Stimulated activated CD8-positive, alpha-beta memory T cell treated with anti-CD3 and anti-CD28 coated beads, Interleukin-4, amount 100 ng/mL, for 4 hours (primary cell): ENCODE results near the gene ALX3.
"Not testable (repeated sequence)": the region's sequence is repeated elsewhere in the genome, so short reads cannot be mapped to it uniquely, and the experiment has no call there.

ENCODE experiments used
- DNase-seq, 2 donors: peaks; one replicate each; pipeline ENCODE4 v3.0.0-alpha.2; 2020; ENCODE audit warnings: low read depth in 2 of 2, low spot score in 1 of 2

The ALX3 gene

DNA sequence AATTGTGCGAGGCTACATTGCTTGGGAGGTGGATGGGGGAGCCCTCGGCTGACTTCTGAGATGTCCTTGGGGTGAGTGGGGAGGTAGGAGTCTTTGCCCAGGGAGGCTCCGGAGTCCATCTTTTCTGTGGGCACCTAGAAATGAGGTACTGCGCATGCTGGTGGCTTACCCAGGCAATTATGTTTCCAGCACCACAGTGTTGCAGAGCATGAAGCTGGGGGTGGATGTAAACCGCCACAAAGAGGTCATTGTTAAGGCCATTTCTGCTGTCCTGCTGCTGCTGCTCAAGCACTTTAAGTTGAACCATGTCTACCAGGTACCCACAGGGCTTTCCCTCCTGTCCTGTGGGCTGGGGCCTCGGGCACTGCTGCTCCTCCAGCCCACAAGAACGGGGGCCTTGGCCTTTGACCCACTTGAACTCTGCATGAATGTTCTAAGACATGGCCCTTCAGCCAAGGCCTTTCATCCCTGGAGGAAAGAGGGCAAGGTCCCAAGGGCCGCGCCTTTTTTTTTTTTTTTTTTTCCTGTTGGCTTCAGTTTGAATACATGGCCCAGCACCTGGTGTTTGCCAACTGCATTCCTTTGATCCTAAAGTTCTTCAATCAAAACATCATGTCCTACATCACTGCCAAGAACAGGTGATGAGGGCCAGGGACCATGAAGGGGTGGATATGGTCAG lies 21.4 kb downstream of the ALX3 start:
- DNase-seq: no peak

DNA sequence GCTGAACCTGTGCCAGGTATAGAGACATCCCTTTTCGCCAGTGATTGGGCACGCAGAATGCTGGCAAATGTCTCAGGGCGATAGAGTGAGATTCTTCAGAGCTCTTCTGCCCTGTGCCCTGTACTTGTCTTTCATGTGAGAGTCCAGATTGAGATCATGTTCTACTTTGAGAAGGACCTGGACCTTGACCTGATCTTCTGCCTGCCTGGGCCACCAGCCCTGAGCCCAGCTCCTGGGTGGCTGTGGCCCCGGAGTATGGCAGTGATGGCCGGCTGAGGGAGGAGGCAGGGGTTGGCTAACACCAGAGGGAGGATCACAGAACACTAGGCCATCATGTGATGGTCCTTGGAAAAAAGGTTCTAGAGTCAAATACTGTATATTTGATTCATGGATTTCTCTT lies 22.2 kb downstream of the ALX3 start:
- no peak for DNase-seq

DNA sequence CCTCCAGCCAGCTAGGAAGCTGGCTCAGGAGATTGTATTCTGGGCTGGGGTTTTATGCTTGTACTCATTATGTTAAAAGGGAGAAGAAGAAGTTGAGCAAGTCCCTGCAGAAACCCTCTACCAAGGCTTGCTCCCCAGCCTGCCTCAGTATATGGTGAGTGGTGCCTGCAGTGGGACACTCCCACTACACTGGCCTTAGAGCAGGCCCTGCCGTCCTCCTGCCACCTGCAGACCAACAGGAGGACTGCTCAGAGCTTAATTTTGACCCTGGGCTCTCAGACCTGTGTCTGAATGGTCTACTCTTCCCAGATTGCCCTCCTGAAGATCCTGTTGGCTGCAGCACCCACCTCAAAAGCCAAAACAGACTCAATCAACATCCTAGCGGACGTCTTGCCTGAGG lies 23.0 kb downstream of the ALX3 start:
- DNase-seq: no peak

DNA sequence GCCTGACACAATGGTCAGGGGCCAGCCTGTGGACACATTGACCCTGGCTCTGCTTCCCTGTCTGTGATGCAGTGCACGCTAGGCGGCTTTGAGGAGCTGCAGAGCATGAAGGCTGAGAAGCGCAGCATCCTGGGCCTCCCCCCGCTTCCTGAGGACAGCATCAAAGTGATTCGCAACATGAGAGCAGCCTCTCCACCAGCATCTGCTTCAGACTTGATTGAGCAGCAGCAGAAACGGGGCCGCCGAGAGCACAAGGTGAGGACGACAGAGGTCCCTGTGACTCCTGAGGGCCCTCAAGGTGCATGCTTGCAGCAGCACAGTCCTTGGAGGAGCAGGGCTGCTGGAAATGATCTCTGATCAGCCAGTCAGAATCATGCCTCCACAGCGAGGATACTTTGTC lies 27.5 kb downstream of the ALX3 start:
- no peak for DNase-seq

DNA sequence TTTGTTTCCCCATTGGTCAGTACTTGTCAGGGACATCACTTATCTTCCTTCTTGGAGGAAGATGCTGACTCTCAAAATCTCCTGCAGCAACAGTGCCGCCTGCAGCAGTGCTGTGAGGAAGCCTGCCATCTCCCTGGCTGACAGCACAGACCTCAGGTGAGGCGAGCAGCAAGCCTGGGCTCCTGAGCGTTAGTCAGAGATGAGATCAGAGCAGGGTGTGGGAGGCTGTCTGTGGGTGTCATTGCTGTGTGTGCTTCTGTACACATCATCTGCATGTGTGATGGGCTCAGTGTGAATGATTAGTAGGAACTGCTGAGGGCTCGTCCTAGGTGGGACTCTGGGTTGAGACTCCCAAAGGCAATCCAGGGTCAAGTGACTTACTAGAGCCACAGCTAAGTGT lies 29.9 kb downstream of the ALX3 start:
- peak in 1 of 2 donors; percentile 10 for DNase-seq

DNA sequence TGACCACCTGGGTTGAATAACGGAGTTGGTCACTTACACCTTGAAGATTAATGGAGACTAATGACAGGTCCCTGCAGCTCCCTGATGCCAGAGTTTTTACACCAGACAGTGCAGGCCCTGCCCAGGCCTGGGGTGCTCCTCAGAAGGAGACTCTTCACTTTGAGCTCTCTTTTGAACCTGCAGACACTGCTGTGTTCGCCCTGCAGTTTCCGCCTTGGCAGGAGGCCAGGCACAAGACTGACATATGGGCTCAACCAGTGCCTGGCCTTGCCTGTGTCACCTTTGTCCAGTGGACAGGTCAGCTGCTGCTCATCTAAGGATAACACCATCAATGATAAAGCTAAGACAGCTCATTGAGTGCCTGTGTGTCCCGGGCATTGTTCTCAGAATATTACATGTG lies 30.8 kb downstream of the ALX3 start:
- no peak for DNase-seq

DNA sequence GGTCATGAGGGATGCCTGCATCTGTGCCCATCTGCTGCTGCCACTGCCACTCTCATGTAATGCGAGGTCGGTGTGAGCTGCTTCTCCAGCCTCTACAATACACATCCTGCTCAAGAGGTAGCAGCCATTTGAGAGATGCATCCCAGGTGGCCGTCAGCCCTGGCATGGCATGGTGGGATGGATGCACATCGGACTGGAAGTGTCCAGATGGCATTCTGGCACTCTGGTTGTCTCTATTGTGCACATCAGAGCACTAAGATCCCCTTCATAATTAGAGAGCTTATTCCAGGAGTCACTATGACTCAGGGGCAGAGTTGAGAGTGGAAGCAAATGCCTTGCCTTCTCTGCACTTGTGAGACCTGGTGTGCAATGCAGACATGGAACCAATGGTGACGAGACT lies 32.2 kb downstream of the ALX3 start:
- no peak for DNase-seq

DNA sequence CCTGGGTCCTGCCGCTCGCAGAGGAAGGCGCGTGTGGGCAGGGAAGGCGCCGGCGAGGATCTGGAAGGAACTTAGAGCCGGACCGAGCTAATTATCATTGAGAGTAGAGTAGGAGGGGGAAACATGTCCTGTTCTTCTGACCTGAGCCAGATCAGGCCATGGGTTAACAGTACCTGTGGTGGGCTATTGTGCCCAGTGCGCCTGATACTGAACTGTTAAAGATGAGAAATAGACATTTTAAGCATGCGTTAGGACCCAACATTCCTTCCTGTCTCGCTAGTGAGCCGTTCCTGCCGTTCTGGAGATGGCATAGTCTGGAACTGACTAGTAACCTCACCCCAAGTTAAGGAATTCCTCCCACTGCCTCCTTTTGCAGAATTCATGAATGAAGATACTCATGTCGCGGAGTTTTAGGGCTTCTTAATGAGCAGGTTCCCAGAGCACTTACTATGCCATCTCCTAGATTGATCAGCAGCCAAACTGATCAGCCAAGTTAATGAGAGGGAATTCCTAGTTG lies 35.2 kb downstream of the ALX3 start:
- no peak for DNase-seq

DNA sequence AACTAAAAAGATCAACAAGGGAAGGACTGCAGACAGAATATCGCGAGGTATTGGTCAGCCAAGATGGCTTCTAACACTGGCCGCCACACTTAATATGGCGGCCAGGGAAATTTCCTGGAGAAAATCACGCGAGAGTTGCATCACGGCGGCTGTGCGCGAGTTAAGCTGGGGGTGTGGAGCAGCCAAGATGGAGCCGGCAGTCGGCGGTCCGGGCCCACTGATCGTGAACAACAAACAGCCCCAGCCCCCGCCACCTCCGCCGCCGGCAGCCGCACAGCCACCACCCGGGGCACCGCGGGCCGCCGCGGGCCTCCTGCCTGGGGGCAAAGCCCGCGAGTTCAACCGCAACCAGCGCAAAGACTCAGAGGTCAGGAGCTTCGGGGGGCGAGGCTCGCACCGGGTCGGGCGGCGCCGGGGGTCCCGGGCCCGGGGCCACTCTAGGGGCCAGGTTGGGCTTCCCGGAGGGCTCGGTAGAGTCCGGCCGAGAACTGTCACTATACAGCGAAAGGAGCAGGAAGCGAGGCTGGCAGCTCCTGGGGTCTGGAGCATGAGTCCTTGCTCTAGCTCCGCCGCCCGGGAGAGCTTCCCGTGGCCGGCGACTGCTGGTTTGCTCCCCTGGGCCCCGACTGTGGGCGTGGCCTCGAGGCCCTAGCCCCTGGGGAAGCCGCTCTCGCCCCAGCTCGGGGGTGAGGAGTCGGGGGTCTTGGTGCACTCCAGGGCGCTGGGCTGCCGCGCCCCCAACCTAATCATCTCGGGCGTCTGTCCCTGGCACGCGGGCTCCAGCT lies 35.8 kb downstream of the ALX3 start, which contains the start of gene STRIP1:
Gene STRIP1 (plus strand): TSS at position 174 of the 785 bp plus-strand sequence. CDS start 14 bp downstream, at position 188.
- peak; percentile 81 to 83 for DNase-seq

DNA sequence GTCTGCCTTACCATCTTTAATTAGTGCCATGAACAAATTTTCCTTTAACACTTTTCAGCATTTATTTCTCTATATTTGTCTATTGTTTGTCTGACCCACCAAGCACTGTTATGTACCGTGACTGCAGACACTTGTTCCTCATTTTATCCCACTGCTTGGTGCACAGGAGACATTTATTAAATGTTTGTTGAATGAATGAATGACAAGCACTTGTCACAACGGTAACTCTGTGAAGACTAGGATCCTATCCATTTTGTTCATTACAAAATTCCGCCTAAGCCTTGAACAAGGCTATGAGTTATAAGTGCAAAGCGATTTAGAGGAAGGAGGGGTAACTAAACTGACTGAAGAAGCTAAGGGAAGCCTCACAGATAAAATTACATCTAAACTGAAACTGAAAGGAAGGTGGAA lies 36.4 kb downstream of the ALX3 start:
- no peak for DNase-seq

DNA sequence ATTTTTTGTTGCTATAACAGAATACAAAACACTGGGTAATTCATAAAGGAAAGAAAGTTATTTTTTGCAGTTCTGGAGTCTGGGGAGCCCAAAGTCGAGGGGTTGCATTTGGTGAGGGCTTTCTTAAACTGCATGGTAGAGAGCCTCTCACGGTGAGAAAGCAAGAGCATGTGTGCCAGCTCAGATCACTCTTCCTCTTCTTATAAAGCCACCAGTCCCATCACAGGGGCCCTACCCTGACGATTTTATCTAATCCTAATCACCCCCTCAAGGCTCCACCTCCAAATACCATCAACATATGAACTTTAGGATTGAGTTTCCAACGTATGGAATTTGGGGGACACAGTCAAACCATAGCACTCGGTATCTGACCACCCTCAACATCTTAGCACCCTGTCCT lies 37.1 kb downstream of the ALX3 start:
- no peak for DNase-seq

DNA sequence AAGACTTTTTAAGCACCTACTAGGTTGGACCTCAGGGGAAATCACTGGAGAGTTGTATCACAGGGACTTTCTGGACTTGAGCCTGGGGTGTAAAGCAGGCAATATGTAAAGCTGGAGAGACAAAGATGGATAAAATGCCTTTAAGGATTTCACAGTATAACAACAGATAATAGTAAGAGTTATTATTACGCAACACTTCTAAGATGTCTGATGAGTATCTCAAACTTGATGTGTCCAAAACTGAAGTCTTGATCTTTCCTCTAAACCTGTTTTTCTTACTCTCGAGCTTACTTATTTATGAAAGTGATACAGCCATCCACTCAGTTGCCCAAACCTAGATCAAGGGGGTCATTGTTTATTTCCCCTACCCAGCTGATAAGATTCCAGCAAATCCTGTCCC lies 38.1 kb downstream of the ALX3 start:
- no peak for DNase-seq

DNA sequence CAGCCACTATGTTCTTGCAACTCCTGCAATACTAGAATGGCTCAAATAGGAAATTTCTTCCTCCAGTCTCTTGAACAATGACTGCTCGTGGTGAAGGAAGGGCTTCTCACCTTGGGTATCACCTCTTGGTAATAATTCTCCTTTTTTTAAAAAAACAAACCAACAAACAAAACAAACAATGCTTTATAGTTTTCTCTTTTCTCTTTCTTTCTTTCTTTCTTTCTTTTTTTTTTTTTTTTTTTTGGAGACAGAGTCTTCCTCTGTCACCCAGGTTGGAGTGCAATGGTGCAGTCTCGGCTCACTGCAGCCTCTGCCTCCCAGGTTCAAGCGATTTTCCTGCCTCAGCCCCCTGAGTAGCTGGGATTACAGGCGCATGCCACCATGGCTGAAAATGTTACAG lies 39.8 kb downstream of the ALX3 start:
- DNase-seq: not testable (repeated sequence)

DNA sequence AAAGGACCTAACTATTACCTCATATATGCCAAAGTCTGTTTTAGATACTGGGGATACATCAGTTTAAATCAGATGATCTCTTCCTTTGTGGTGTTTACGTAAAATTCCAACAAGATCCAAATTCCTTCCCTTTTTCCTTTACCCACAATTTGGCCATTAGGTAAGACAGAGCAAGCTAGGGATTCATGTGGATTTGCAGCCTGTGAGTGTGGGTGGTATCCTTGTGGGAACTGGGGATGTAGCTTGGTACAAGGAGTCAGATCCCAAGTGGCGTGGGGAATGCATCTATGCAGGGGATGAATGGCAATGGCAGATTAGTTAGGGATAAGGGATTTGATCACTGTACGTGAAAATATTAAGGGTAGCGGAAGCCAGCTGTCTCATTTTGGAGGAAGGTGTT lies 45.9 kb downstream of the ALX3 start:
- DNase-seq: no peak

DNA sequence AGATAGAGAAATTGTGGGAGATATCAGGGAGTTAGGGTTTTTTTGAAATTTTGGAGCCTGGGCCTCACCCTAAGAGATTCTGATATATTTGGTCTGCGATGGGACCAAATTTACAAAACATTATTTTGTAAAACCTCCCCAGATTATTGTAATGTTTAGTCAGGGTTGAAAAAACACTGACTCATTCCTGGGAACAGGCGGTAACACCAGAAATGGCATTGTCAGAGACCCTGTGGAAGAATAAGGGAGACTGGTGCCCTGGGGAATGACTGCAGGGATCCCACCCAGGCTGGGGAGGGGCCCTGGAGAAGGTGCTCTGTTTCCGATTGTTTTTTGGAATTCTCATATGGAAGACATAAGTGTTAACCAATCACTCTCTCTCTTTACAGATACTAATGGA lies 49.2 kb downstream of the ALX3 start:
- DNase-seq: no peak

DNA sequence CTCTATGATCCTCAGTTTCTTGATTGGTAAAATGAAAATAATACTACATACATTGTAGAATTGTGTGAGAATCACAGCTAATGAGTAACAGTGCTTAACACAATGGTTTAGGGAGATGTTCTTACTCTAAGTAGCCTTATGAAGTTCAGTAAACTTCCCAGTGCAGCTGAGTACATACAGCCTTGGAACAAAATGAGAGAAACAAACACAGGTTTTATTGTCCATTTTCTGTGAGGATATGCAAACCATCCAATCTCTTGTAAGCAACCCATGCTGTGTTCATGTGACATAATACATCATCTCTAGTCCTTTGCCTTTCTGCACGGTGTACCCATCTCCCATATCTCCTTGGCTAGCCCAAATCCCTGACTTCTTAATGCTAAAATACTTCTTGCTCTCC lies 50.7 kb downstream of the ALX3 start:
- DNase-seq: no peak

DNA sequence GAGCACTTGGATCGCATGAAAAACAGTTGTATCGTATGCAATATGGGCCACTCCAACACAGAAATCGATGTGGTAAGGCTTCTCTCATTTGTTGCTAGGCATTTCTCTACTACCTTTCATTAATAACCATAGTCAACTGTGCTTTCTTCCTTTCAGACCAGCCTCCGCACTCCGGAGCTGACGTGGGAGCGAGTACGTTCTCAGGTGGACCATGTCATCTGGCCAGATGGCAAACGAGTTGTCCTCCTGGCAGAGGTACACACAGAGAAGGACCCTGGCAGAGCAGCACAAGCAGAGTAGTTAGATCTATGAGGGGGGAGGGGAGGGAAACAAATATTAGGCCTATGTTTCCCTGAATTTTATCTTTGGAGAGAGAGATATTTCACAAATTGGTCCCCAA lies 52.1 kb downstream of the ALX3 start:
- DNase-seq: no peak

DNA sequence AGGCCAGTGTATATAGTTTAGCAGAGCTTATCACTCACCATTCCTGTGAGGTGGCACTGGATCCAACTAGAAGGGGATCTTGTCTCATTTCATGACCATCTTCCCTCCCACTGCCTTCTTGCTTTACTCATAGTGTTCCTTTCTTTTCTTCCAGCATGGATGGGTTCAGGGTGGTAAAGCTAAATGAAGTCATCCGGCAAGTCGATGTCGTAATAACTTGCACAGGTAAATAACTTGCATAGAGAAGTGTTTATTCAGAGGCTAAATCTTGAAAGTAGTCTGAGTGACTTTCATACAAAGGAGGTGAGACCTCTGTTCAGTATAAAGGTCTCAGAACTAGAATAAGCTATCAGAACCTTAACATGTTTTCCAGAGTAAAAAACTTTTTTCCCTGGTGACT lies 52.7 kb downstream of the ALX3 start:
- no peak for DNase-seq

DNA sequence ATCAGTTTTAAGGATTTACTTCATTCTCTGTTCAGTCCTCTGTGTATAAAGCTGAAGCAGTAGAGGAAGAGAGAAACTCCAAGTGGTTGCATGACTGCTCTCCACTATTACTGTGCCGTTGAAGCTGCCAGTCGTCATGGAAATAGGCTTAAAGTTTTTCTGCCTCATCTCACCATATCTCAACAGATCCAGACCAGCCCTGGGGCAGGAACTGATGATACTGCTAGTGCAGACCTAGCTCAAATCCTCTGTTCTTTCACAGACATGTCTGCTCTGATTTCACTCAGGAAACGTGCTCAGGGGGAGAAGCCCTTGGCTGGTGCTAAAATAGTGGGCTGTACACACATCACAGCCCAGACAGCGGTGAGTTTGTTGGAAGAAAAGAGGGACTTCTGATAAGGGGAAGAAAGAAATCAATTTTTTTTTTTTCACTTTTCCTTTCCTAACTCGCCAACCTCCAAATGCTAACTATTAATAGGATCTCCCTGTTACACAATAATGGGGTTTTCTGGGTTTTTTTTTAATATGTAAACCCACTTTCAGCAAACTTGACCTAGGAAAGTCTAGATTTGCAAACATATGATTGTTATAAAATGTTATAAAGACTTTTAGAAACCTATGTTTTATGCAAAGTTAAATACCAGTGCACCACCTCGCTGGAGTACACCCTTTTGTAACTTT lies 58.2 kb downstream of the ALX3 start:
- DNase-seq: no peak

DNA sequence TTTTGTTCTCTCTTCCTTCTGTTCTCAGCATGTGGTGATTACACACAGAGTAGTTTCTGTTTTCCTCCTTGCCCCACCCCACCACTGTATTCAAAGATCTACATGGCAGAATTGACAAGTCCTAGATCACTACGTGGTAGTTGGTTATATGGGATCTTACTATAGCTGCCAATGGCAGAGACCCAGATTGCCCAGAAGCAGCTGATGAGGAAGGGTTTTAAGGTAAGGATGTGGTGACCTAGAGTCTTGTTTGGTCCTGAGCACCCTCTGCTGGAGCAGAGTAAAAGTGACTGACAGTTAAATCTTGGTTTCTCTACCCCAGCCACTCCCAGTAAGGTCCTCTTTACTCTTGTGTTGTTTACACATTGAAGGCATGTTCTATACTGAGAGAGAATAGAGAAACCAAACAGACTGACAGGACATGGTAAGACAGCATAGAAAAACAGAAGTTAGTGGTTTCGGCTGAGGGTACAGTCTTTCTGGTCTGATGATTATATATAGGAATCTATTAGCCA lies 58.9 kb downstream of the ALX3 start:
- no peak for DNase-seq
